Measurements from ENCODE around the gene JOSD2. TPM values are rescaled to one million over a fixed set of nuclear protein-coding genes. Genes with fewer than 3 reads are reported as not detected.

JOSD2 gene
- total RNA-seq, 1 experiment from 2014 or later = 5.4 TPM

GRCh38 chr19:50458396-50459066 lies 52.5 kb downstream of the JOSD2 start:
- no peak overlapping the region for H3T11ph ChIP-seq (ENCODE audit: low read length)
- no peak overlapping the region for H3K4ac ChIP-seq (ENCODE audit: low read depth, low read length)
- no peaks in the 10 kb centered on the region for H3K27me3 ChIP-seq (ENCODE audit: insufficient read depth, low read length)
- H3K27me3 Mint-ChIP-seq (ENCODE audit: low read depth) = peaks cover 15% of the 10 kb centered on the region
- DNase-seq = no peak
- no peak overlapping the region for H2BK15ac ChIP-seq (ENCODE audit: low read depth, low read length)
- no peak overlapping the region for H3K9ac ChIP-seq (ENCODE audit: extremely low read depth, insufficient read length, low read length)
- no peak overlapping the region for H4K5ac ChIP-seq (ENCODE audit: insufficient read length, low read depth, low read length)
- peaks cover 2 to 7% of the 10 kb centered on the region in 2 experiments for H3K4me1 Mint-ChIP-seq
- H2AK5ac ChIP-seq (ENCODE audit: insufficient read length, low read length) = no peak overlapping the region
- H3K18ac ChIP-seq (ENCODE audit: insufficient read length, low read depth, low read length) = no peak overlapping the region
- no peaks in the 10 kb centered on the region for H3K79me1 ChIP-seq (ENCODE audit: insufficient read depth, low read depth, low read length, poor library complexity, severe bottlenecking)
- no peak overlapping the region for H3K56ac ChIP-seq (ENCODE audit: insufficient read length, low read depth, low read length)
- H3K4me3 Mint-ChIP-seq = no peak overlapping the region
- H2BK5ac ChIP-seq (ENCODE audit: insufficient read length, low read length) = no peak overlapping the region
- H3K27ac ChIP-seq (ENCODE audit: insufficient read length, low read depth, low read length) = no peak overlapping the region
- H4K91ac ChIP-seq (ENCODE audit: insufficient read length, low read depth, low read length) = no peak overlapping the region
- H3K23ac ChIP-seq (ENCODE audit: insufficient read length, low read depth, low read length) = no peak overlapping the region
- no peak for TF ChIP-seq CTCF (conservative IDR thresholded peaks at IDR 0.05)
- H2BK12ac ChIP-seq (ENCODE audit: insufficient read length, low read depth, low read length) = no peak overlapping the region
- H3K79me2 ChIP-seq (ENCODE audit: insufficient read depth, low read length) = no peaks in the 10 kb centered on the region
- H3K36me3 Mint-ChIP-seq (ENCODE audit: insufficient read depth in 1 of 3, low read depth in 3 of 3) = peaks cover 0 to 3% (median 2%) of the 10 kb centered on the region in 3 experiments; a peak in 2 of 7 replicates
- no peak overlapping the region for H2BK20ac ChIP-seq (ENCODE audit: low read depth, low read length, poor library complexity, severe bottlenecking)
- H3K23me2 ChIP-seq (ENCODE audit: insufficient read length, low read depth, low read length, poor library complexity, severe bottlenecking) = no peaks in the 10 kb centered on the region
- H4K20me1 ChIP-seq (ENCODE audit: control insufficient read depth, insufficient read depth, insufficient read length) = peaks cover 6% of the 10 kb centered on the region
- H3K27ac Mint-ChIP-seq = no peak overlapping the region
- no peak overlapping the region for H2AFZ ChIP-seq (ENCODE audit: low read length)
- H4K8ac ChIP-seq (replicated peaks; ENCODE audit: insufficient read length, low read depth, low read length) = no peak overlapping the region
- WGBS (ENCODE audit: extremely low coverage, insufficient read length, low lambda C conversion rate) = no CpG with 5 or more reads among the region's 50 CpGs
- no peak overlapping the region for H3K4me2 ChIP-seq (ENCODE audit: insufficient read depth, insufficient read length, low read length)
- no peaks in the 10 kb centered on the region for H3K9me3 ChIP-seq (ENCODE audit: control insufficient read depth, low read depth, low read length)
- H3K14ac ChIP-seq (ENCODE audit: insufficient read depth, low read length) = no peak overlapping the region
- H3K9me3 Mint-ChIP-seq = no peaks in the 10 kb centered on the region; a peak in 1 of 5 replicates
- H3K4me1 ChIP-seq (ENCODE audit: insufficient read depth, low read length) = no peaks in the 10 kb centered on the region
- no peak overlapping the region for H2BK120ac ChIP-seq (ENCODE audit: low read depth, low read length, poor library complexity, severe bottlenecking)

All from H9 (cell line).